ENCODE data around the gene BNIP1. TPM values are rescaled to one million over a fixed set of nuclear protein-coding genes. Genes with fewer than 3 reads are reported as not detected.

BNIP1 gene
- total RNA-seq, 1 donor from 2014 or later: 14.4 TPM

DNA sequence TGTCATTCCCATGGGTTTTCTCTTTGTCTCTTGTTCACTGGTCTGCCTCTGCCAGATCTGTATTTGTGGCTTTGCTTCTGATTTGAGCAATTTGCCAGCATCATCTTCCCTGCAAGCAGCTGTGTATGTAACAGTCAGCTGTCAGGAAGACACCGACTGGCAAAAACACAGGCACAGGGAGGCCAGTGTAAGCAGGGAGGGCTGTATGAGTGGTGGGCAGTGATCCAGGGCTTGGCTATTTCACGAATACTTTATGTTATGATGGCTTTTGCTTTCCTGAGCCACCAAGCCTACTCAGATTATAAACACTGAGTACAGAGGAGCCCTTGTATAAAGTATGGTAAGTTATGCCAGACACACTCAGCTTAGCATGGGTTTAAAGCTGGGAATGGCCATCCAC is 11.6 kb downstream of the BNIP1 start:
- DNase-seq (ENCODE audit: low read depth): no peak
- TF ChIP-seq, protein P1, sequence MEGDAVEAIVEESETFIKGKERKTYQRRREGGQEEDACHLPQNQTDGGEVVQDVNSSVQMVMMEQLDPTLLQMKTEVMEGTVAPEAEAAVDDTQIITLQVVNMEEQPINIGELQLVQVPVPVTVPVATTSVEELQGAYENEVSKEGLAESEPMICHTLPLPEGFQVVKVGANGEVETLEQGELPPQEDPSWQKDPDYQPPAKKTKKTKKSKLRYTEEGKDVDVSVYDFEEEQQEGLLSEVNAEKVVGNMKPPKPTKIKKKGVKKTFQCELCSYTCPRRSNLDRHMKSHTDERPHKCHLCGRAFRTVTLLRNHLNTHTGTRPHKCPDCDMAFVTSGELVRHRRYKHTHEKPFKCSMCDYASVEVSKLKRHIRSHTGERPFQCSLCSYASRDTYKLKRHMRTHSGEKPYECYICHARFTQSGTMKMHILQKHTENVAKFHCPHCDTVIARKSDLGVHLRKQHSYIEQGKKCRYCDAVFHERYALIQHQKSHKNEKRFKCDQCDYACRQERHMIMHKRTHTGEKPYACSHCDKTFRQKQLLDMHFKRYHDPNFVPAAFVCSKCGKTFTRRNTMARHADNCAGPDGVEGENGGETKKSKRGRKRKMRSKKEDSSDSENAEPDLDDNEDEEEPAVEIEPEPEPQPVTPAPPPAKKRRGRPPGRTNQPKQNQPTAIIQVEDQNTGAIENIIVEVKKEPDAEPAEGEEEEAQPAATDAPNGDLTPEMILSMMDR (IDR thresholded peaks at IDR 0.05; ENCODE audit: insufficient read depth, low read length, poor library complexity, severe bottlenecking): no peak
- H3K27me3 ChIP-seq (ENCODE audit: control insufficient read depth, insufficient read depth, low read length): no peaks in the 10 kb centered on the region
- H3K36me3 ChIP-seq (ENCODE audit: control insufficient read depth, insufficient read depth, low read length): no peaks in the 10 kb centered on the region
- no peak overlapping the region for H3K4me3 ChIP-seq (ENCODE audit: low read depth, low read length)

DNA sequence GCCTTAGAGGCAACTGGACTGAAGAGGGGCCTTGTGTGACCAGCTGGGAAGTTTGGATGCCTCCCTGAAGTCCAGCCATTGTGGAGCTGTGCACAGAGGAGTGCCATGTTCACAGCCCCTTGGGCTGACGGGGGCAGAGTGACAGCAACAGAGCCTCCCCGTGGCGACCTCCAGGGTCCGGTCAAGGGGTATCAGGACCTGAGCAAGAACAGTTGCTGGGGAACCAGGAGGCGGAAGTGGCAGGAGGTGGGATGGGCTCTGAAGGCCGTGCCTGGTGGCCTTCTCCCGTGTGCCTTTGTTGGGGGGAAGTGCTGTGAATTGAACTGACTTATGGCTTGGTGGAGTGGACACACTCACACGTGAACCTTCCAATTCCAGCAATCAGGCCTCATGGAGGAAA is 14.0 kb downstream of the BNIP1 start:
- DNase-seq (ENCODE audit: low read depth): no peak
- TF ChIP-seq, protein P1 (IDR thresholded peaks at IDR 0.05; ENCODE audit: insufficient read depth, low read length, poor library complexity, severe bottlenecking): no peak
- no peak overlapping the region for H3K4me3 ChIP-seq (ENCODE audit: low read depth, low read length)
- no peaks in the 10 kb centered on the region for H3K36me3 ChIP-seq (ENCODE audit: control insufficient read depth, insufficient read depth, low read length)
- no peaks in the 10 kb centered on the region for H3K27me3 ChIP-seq (ENCODE audit: control insufficient read depth, insufficient read depth, low read length)

DNA sequence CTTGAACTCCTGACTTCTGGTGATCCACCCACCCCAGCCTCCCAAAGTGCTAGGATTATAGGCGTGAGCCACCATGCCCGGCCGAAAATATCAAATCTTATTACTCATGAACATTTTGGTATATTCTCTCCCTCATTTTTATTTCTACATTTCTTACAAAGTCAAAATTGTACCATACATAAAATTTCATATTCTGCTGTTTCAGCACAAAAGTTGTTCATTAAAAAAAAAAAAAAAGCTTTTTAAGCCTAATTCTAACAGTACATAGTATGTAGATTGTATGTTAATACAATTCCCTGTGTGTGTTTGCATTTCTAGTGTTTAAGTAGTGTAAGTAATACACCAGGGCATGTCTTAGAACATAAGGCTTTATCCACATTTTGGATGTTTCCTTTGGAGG is 14.9 kb downstream of the BNIP1 start:
- no peaks in the 10 kb centered on the region for H3K36me3 ChIP-seq (ENCODE audit: control insufficient read depth, insufficient read depth, low read length)
- TF ChIP-seq, protein P1 (IDR thresholded peaks at IDR 0.05; ENCODE audit: insufficient read depth, low read length, poor library complexity, severe bottlenecking): no peak
- H3K27me3 ChIP-seq (ENCODE audit: control insufficient read depth, insufficient read depth, low read length): no peaks in the 10 kb centered on the region

DNA sequence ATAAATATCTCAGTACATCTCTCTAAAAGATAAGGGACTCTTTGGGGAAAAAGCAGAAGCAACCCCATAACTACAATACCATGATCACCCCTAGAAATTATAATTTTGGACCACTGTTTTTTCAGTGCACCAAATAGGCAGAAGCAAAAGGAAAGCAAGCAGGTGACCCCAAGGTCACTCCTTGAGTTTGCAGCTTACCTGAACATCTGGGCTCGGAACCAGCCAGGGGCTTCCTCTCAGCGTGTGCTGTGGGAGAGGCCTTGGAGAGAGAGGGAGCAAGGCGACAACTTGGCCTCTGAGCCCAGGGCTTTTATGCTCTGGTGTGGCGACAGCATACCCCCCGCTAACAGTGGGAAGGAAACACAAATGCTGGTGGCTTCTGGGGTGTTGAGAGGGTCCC is 16.8 kb downstream of the BNIP1 start:
- TF ChIP-seq, protein P1 (IDR thresholded peaks at IDR 0.05; ENCODE audit: insufficient read depth, low read length, poor library complexity, severe bottlenecking): no peak
- Histone ChIP-seq H3K4me3 (ENCODE audit: low read depth, low read length) (no peak overlapping the region), H3K36me3 (ENCODE audit: control insufficient read depth, insufficient read depth, low read length) (no peaks in the 10 kb centered on the region), H3K27me3 (ENCODE audit: control insufficient read depth, insufficient read depth, low read length) (no peaks in the 10 kb centered on the region)
- DNase-seq (ENCODE audit: low read depth): no peak

More for the DNA sequence above, 14.9 kb downstream of the BNIP1 start:
- DNase-seq (ENCODE audit: low read depth): no peak
- no peak overlapping the region for H3K4me3 ChIP-seq (ENCODE audit: low read depth, low read length)

DNA sequence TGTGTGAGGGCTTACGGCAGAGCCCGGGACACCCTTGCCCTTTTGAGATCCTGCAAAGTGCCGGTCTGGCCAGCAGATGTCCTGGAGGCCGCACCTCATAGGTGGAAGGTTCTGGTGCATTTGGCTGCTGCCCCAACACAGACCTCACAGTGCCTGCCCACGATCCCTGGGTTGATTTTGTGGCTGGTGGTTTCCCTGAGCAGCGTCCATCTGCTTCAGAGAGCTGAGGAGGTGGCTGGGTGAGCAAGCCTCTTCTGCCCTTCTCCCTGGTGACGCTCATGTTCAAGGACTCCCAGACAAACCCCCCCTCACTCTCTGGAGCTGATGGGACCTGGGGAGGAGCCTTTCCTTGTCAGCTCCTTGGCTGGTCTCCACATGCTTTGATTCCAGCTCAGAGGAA is 18.9 kb downstream of the BNIP1 start:
- no peaks in the 10 kb centered on the region for H3K36me3 ChIP-seq (ENCODE audit: control insufficient read depth, insufficient read depth, low read length)
- no peak for DNase-seq (ENCODE audit: low read depth)
- peaks cover 2% of the 10 kb centered on the region for H3K27me3 ChIP-seq (ENCODE audit: control insufficient read depth, insufficient read depth, low read length)
- TF ChIP-seq, protein P1 (IDR thresholded peaks at IDR 0.05; ENCODE audit: insufficient read depth, low read length, poor library complexity, severe bottlenecking): no peak
- no peak overlapping the region for H3K4me3 ChIP-seq (ENCODE audit: low read depth, low read length)

DNA sequence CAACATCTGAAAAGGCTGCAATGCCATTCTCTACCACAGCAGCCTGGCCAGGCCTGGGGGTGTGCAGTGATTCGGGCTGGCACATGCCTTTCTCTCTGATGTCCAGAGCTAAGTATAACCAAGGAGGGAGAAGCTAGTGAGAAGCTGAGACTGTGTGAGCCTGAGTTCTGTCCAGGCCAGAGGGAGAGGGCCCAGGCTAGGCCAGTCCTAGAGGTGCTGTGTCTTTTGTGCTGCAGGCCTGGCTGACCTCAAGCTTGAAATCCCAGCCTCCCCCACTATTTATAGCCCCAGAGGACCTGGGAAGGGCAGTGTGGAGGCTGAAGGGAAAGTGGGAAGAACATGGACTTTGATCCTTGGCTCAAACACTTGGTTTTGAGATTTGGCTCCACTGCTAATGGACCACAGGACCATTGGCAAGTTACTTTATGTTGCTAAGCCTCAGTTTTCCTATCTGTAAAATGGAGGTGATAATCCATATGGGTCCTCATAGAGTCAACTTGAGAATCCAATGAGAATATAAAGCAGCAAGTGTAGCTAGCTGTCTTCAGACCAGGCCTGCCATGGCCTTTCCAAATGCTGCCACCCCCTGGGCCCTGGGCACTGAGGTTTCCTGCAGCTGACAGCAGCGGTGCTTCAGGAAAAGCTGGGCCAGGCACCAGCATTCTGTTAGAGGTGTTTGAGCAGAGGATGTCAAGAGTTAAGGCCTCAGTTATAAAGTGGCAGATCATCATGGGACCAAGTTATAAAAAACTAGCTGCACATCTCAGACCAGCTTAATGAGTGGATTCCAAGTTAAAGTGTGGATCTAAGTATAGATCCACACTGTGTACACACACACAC is 21.1 kb downstream of the BNIP1 start:
- Histone ChIP-seq H3K27me3 (ENCODE audit: control insufficient read depth, insufficient read depth, low read length) (peaks cover 4% of the 10 kb centered on the region), H3K4me3 (ENCODE audit: low read depth, low read length) (no peak overlapping the region), H3K36me3 (ENCODE audit: control insufficient read depth, insufficient read depth, low read length) (no peaks in the 10 kb centered on the region)
- DNase-seq (ENCODE audit: low read depth): no peak
- TF ChIP-seq, protein P1 (IDR thresholded peaks at IDR 0.05; ENCODE audit: insufficient read depth, low read length, poor library complexity, severe bottlenecking): no peak
